ENCODE results near the gene HLA-G.
"Not testable (repeated sequence)": the region's sequence is repeated elsewhere in the genome, so short reads cannot be mapped to it uniquely, and the experiment has no call there.

HLA-G gene

DNA sequence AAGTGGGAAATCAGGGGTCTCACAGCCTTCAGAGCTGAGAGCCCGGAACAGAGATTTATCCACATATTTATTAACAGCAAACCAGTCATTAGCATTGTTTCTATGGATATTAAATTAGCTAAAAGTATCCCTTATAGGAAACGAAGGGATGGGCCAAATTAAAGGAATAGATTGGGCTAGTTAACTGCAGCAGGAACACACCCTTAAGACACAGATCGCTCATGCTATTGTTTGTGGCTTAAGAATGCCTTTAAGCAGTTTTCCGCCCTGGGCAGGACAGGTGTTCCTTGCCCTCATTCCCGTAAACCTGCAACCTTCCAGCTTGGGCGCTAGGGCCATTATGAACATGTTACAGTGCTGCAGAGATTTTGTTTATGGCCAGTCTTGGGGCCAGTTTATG lies 48.1 kb downstream of the HLA-G start:
- DNase-seq = not testable (repeated sequence)

Data from NCI-H187 treated with DMSO at 0.1 percent for 48 hours (cell line).